Activated CD4-positive, CD25-positive, alpha-beta regulatory T cell treated with anti-CD3 and anti-CD28 coated beads, Interleukin-2, amount 50 U/mL, for 16 hours (primary cell): ENCODE data around the gene NSF.

Experiments used
- DNase-seq: peaks from one replicate; pipeline ENCODE4 v3.0.0-alpha.2; 2020; ENCODE audit warnings: low read depth, low spot score

Gene NSF

DNA sequence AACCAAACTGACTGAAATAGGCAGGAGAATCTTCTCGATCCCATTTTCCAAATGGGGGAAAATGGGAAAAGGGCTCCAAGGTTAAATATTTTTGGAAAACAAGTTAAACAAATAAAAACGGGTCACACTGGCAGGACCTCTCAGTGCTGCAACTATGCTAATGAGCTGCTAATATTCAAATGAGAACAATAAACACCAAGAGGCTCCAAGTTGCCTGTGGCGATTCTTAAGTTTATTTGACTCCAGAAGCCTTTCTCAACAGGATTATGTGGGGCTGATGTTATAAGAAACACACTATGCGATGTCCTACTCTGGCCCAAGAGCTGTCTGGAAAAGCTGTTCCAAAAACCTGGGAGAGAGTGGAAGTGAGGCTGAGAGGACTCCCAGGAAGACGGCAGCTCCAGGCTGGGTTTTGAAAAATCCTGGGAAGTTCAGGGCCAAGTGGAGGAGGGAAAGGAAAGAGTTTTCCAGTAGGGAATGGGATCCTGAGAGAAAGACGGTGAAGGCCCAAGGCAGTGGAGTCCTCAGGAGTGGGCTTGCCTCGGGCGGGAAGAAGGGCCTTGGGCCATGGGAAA lies 206.6 kb downstream of the NSF start:
- DNase-seq, result no peak

GRCh38 chr17:46800573-46800972 lies 210.1 kb downstream of the NSF start:
- no peak for DNase-seq

GRCh38 chr17:46802800-46803199 lies 212.3 kb downstream of the NSF start:
- no peak for DNase-seq

DNA sequence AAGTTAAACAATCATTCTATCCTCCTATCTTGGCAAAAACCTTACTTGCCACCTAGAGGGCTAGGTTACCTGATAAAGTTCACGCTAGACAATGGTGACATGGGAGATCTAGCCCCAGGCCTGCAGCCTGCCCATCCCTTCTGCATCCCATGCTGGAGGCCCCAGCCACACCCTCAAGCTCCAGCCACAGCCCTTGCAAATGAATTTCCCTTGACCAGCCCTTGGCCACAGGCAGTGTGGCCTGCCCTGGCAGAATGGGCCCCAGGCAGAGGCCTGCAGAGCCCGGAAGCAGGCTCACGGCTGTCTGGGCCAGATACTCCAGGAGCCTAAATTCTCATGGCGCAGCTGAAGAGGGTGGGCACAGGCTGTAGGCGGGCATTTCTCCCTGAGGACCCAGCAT lies 213.1 kb downstream of the NSF start:
- DNase-seq, result no peak

DNA sequence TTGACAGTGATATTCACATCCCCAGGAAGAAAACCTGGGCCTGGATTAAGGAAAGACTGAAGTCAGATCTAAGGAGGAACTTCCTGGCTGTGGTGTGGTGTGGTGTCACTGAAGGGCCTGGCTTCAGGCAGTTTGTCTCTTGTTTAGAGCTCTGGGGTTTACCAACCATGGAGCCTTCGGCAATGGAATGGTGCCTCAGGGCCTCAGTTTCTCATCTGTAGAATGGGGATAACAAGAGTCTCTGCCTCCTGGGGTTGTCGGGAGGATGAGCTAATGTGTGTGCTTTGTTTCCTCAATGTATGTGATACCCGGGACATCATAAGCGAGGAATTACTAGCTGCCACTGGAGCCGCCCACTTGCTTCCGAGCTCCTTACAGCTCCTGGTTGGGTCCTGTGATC lies 215.3 kb downstream of the NSF start:
- no peak for DNase-seq
